Panc1 (cell line): ENCODE measurements around the gene PLAC8. TPM values are rescaled to one million over a fixed set of nuclear protein-coding genes. Genes with fewer than 3 reads are reported as not detected.

Source experiments
- ATAC-seq: fragments of 200-7000 bp; cut with Tn5 transposase; 2 replicates; pipeline ENCODE4 v1.9.1; 2020; ENCODE audit warnings: mild to moderate bottlenecking, moderate library complexity
- BruUV-seq: library from RNA; stranded (reverse); fragments of 400-500 nt; replicated peaks from 2 replicates; lab custom pipeline; 2021; lab: Mats Ljungman, UMichigan
- CTCF ChIA-PET: fragments of 300-600 bp; sonication (Branson Sonifier 250); formaldehyde crosslinking; loops from one replicate; lab custom pipeline; 2022; ENCODE audit warnings: antibody characterized with exemption; lab: Charles Lee
- POLR2A ChIA-PET: fragments of 300-600 bp; sonication (Branson Sonifier 250); formaldehyde crosslinking; loops from one replicate; lab custom pipeline; 2022; ENCODE audit warnings: antibody characterized with exemption; lab: Charles Lee
- DNase-seq: peaks from one replicate; pipeline ENCODE4 v3.0.0-alpha.2; 2010; ENCODE audit warnings: low read depth, low spot score
- H3K27ac ChIP-seq: 2 replicates; pipeline ENCODE4 v1.5.1; 2011; ENCODE audit warnings: mild to moderate bottlenecking, low read length, inconsistent platforms
- H3K27me3 ChIP-seq: fragments of 200-500 bp; sonication (Bioruptor generic); 2 replicates; pipeline ENCODE4 v1.6.0; 2014; ENCODE audit warnings: low read length, inconsistent platforms; ENCODE audit not compliant: control insufficient read depth, insufficient read depth
- H3K36me3 ChIP-seq: fragments of 200-500 bp; sonication (Bioruptor generic); 2 replicates; pipeline ENCODE4 v1.5.1; 2014; ENCODE audit warnings: inconsistent platforms, mild to moderate bottlenecking, low read length, moderate library complexity; ENCODE audit not compliant: control insufficient read depth, insufficient read depth
- H3K4me1 ChIP-seq: 2 replicates; pipeline ENCODE4 v1.5.1; 2011; ENCODE audit warnings: inconsistent platforms, mild to moderate bottlenecking, low read length, moderate library complexity; ENCODE audit not compliant: control insufficient read depth, insufficient read depth
- H3K4me3 ChIP-seq, 2 experiments: 2 replicates each; pipeline ENCODE4 v1.5.1; 2011 to 2012; ENCODE audit warnings: low read depth in 2 of 2, low read length in 2 of 2, mild to moderate bottlenecking in 2 of 2, inconsistent platforms in 1 of 2, moderate library complexity in 1 of 2
- H3K9me3 ChIP-seq: fragments of 200-500 bp; sonication (Bioruptor generic); 2 replicates; pipeline ENCODE4 v1.5.1; 2014; ENCODE audit warnings: low read depth, mild to moderate bottlenecking, inconsistent platforms, low read length, moderate library complexity; ENCODE audit not compliant: control insufficient read depth, insufficient read depth
- POLR2AphosphoS5 ChIP-seq: IDR thresholded peaks from 2 replicates; pipeline ENCODE4 v1.6.1; 2012; ENCODE audit warnings: mild to moderate bottlenecking, low read depth, low read length, moderate library complexity
- REST ChIP-seq, 2 experiments: IDR thresholded peaks; 2 replicates each; pipeline ENCODE4 v1.6.1; 2011 to 2012; ENCODE audit warnings: low read depth in 2 of 2, control low read depth in 1 of 2, low read length in 1 of 2, mild to moderate bottlenecking in 1 of 2, moderate library complexity in 1 of 2; ENCODE audit not compliant: insufficient read depth in 1 of 2
- SIN3A ChIP-seq: IDR thresholded peaks from 2 replicates; pipeline ENCODE4 v1.6.1; 2012; ENCODE audit warnings: low read depth, mild to moderate bottlenecking, low read length, moderate library complexity, borderline replicate concordance; ENCODE audit not compliant: insufficient read depth
- TCF7L2 ChIP-seq: IDR thresholded peaks from 2 replicates; pipeline ENCODE4 v1.6.1; 2011; ENCODE audit warnings: mild to moderate bottlenecking, low read depth, low read length, inconsistent platforms
- in situ Hi-C: cut with HindIII; loops from 2 replicates; pipeline ENCODE4 v1.10.0; 2016; ENCODE audit warnings: low sequenced_read_pairs, low pct_unique_long_range_greater_than_20kb
- intact Hi-C: fragments of 100-400 bp; cut with micrococcal nuclease; formaldehyde crosslinking; loops from one replicate; pipeline ENCODE4 v1.10.0; 2022; ENCODE audit not compliant: unreplicated experiment
- total RNA-seq: library from RNA; stranded (reverse); gene quantifications from one replicate; pipeline ENCODE4 v1.2.1, GENCODE V29; 2021; ENCODE audit not compliant: unreplicated experiment
- TF ChIP-seq, protein P1 (sequence below): fragments of 450-650 bp; IDR thresholded peaks from 2 replicates; pipeline ENCODE4 v1.5.1; 2017; ENCODE audit warnings: mild to moderate bottlenecking

The PLAC8 gene
- total RNA-seq, 1 experiment from 2014 or later = 154 TPM

GRCh38 chr4:83104991-83105390 lies 9.5 kb downstream of the PLAC8 start:
- no peak for ATAC-seq
- in situ Hi-C loops = no loop called here
- POLR2A ChIA-PET = interaction anchor here (0.6 kb wide), 1 partner anchor 204 kb away, joined by 4 read pairs; no protein-coding TSS in a partner anchor

GRCh38 chr4:83096397-83096796 lies 18.1 kb downstream of the PLAC8 start:
- H3K4me3 ChIP-seq = no peak overlapping the region
- TF ChIP-seq, protein P1, sequence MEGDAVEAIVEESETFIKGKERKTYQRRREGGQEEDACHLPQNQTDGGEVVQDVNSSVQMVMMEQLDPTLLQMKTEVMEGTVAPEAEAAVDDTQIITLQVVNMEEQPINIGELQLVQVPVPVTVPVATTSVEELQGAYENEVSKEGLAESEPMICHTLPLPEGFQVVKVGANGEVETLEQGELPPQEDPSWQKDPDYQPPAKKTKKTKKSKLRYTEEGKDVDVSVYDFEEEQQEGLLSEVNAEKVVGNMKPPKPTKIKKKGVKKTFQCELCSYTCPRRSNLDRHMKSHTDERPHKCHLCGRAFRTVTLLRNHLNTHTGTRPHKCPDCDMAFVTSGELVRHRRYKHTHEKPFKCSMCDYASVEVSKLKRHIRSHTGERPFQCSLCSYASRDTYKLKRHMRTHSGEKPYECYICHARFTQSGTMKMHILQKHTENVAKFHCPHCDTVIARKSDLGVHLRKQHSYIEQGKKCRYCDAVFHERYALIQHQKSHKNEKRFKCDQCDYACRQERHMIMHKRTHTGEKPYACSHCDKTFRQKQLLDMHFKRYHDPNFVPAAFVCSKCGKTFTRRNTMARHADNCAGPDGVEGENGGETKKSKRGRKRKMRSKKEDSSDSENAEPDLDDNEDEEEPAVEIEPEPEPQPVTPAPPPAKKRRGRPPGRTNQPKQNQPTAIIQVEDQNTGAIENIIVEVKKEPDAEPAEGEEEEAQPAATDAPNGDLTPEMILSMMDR = no peak
- no peak for TF ChIP-seq REST (IDR thresholded peaks at IDR 0.05; ENCODE audit: insufficient read depth in 1 of 2, low read depth in 2 of 2, low read length in 1 of 2)
- ATAC-seq = no peak
- intact Hi-C loops = no loop called here
- BruUV-seq = no TSS peak
- peak overlapping the region; percentile 12; the same call in 1 of the 2 replicates for H3K27ac ChIP-seq
- ChIA-PET POLR2A (interaction anchor here (0.6 kb wide), 1 partner anchor 11 kb away, joined by 7 read pairs; no protein-coding TSS in a partner anchor), CTCF (no interaction called here)
- no peaks in the 10 kb centered on the region for H3K27me3 ChIP-seq
- H3K36me3 ChIP-seq = peaks cover 22% of the 10 kb centered on the region
- no peaks in the 10 kb centered on the region for H3K9me3 ChIP-seq
- no peak for DNase-seq
- peaks cover 5% of the 10 kb centered on the region for H3K4me1 ChIP-seq
- in situ Hi-C loops = no loop called here

More at GRCh38 chr4:83104991-83105390, 9.5 kb downstream of the PLAC8 start:
- Histone ChIP-seq H3K4me1 (peaks cover 23% of the 10 kb centered on the region), H3K4me3 (no peak overlapping the region), H3K27ac (peak overlapping the region; percentile 71; the same call in 1 of the 2 replicates), H3K36me3 (peaks cover 2% of the 10 kb centered on the region), H3K9me3 (no peaks in the 10 kb centered on the region), H3K27me3 (no peaks in the 10 kb centered on the region)
- intact Hi-C loops = no loop called here
- no peak for DNase-seq
- no peak for TF ChIP-seq POLR2AphosphoS5
- no peak for TF ChIP-seq REST (IDR thresholded peaks at IDR 0.05; ENCODE audit: insufficient read depth in 1 of 2, low read depth in 2 of 2, low read length in 1 of 2)
- TF ChIP-seq, protein P1 = no peak
- no peak for TF ChIP-seq SIN3A
- TF ChIP-seq TCF7L2 = no peak
- CTCF ChIA-PET = no interaction called here
- no TSS peak for BruUV-seq
